Measurements from ENCODE around the gene ZNF516. TPM values are rescaled to one million over a fixed set of nuclear protein-coding genes. Genes with fewer than 3 reads are reported as not detected.
A peak's percentile ranks its signal among the peaks of the same experiment; 100 is the strongest.

The ZNF516 gene
- total and polyA plus RNA-seq, 2 experiments from 2014 or later: 18.2 to 29.2 TPM

DNA sequence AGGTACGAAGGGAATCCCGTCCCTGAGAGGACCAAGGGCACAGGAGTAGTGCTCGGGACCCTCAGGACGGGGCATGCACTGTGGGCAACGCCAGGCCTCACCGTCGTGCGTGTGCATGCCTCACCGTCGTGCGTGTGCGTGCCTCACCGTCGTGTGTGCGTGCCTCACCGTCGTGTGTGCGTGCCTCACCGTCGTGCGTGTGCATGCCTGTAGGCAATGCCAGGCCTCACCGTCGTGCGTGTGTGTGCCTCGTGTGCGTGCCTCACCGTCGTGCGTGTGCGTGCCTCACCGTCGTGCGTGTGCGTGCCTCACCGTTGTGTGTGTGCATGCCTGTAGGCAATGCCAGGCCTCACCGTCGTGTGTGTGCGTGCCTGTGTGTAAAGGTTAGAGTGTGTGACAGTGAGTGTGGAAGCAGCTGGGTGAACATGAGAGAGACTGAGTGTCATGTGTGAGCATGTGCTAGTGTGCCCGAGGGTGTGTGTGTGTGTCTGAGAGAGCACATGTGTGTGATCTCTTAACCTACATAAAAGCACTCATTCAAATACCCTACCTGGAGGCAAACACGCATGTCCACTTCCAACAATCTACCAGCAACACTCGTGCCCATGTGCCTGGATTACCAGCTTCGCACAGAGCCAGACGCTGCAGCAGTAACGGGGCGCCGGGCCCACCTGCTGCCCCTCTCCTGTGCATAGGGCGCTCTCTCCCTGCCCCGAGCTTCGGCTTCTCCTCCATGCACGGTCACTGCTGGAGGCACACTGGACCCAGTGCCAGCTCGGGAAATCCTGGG is 36.3 kb downstream of the ZNF516 start:
- Histone ChIP-seq H2AFZ (no peak overlapping the region), H3K79me2 (peaks cover 99% of the 10 kb centered on the region), H3K27ac (peak overlapping the region; percentile 77), H3K9me3 (ENCODE audit: low read depth) (no peaks in the 10 kb centered on the region), H3K27me3 (no peaks in the 10 kb centered on the region), H4K20me1 (ENCODE audit: insufficient read depth, poor library complexity, severe bottlenecking) (peaks cover 87% of the 10 kb centered on the region), H3K36me3 (replicated peaks; ENCODE audit: insufficient read depth, low read depth) (no peaks in the 10 kb centered on the region), H3K4me3 (no peak overlapping the region), H3K9me2 (replicated peaks; ENCODE audit: insufficient read depth) (no peaks in the 10 kb centered on the region), H3K4me2 (no peak overlapping the region), H3K4me1 (ENCODE audit: insufficient read depth) (peaks cover 40% of the 10 kb centered on the region)
- 97% methylated on average over 46 of the region's 51 CpGs for WGBS (ENCODE audit: low lambda C conversion rate, missing lambda C conversion rate)
- no peak for DNase-seq (ENCODE audit: low spot score)
- TF ChIP-seq, protein P1, sequence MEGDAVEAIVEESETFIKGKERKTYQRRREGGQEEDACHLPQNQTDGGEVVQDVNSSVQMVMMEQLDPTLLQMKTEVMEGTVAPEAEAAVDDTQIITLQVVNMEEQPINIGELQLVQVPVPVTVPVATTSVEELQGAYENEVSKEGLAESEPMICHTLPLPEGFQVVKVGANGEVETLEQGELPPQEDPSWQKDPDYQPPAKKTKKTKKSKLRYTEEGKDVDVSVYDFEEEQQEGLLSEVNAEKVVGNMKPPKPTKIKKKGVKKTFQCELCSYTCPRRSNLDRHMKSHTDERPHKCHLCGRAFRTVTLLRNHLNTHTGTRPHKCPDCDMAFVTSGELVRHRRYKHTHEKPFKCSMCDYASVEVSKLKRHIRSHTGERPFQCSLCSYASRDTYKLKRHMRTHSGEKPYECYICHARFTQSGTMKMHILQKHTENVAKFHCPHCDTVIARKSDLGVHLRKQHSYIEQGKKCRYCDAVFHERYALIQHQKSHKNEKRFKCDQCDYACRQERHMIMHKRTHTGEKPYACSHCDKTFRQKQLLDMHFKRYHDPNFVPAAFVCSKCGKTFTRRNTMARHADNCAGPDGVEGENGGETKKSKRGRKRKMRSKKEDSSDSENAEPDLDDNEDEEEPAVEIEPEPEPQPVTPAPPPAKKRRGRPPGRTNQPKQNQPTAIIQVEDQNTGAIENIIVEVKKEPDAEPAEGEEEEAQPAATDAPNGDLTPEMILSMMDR (IDR thresholded peaks at IDR 0.05; ENCODE audit: poor library complexity): no peak
- TF ChIP-seq EZH2phosphoT487 (IDR thresholded peaks at IDR 0.05; ENCODE audit: low read depth, severe bottlenecking, unreplicated experiment) (no peak), EZH2 (IDR thresholded peaks at IDR 0.05; ENCODE audit: borderline replicate concordance) (no peak)

DNA sequence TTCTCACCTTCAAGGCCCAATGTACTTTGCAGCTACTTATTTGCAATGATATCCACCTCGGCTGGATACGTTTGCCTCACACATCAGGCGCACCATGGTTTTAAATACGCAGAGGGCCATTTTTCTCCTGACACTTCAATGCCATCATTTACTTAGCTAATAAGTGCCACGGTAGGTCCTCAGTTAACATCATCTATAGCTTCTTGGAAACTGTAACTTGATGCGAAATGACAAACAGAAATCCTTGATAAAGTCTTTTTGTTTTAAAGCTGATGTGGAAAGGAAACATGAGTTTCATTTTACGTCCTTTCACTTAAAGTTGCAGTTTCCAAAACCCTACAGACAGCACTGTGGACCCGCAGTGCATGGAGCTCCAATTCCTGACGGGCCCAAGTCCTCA is 37.1 kb downstream of the ZNF516 start:
- Histone ChIP-seq H3K4me2 (no peak overlapping the region), H3K9me2 (replicated peaks; ENCODE audit: insufficient read depth) (no peaks in the 10 kb centered on the region), H3K4me3 (no peak overlapping the region), H3K27ac (no peak overlapping the region), H3K36me3 (replicated peaks; ENCODE audit: insufficient read depth, low read depth) (no peaks in the 10 kb centered on the region), H3K9me3 (ENCODE audit: low read depth) (no peaks in the 10 kb centered on the region), H3K27me3 (no peaks in the 10 kb centered on the region), H4K20me1 (ENCODE audit: insufficient read depth, poor library complexity, severe bottlenecking) (peaks cover 85% of the 10 kb centered on the region), H3K4me1 (ENCODE audit: insufficient read depth) (peaks cover 48% of the 10 kb centered on the region), H2AFZ (no peak overlapping the region), H3K79me2 (peaks cover 99% of the 10 kb centered on the region)
- TF ChIP-seq EZH2phosphoT487 (IDR thresholded peaks at IDR 0.05; ENCODE audit: low read depth, severe bottlenecking, unreplicated experiment): no peak
- no peak for TF ChIP-seq EZH2 (IDR thresholded peaks at IDR 0.05; ENCODE audit: borderline replicate concordance)
- TF ChIP-seq, protein P1 (IDR thresholded peaks at IDR 0.05; ENCODE audit: poor library complexity): no peak
- WGBS (ENCODE audit: low lambda C conversion rate, missing lambda C conversion rate): 75% methylated on average over 9 of the region's 9 CpGs
- no peak for DNase-seq (ENCODE audit: low spot score)

DNA sequence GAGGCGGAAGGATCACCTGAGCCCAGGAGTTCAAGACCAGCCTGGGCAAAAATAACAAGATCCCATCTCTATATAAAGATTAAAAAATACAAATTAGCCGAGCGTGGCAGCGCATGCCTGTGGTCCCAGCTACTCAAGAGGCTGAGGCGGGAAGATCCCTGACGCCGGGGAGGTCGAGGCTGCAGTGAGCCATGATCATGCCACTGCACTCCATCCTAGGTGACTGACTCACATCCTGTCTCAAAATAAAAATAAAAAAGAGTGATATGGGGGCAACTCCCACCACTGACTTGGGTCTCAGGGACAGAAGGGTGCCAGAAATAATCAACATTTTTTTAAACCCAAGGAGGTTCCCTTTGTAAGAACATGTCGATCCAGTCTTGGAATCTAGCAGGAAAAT is 37.6 kb downstream of the ZNF516 start:
- no peak overlapping the region for H3K4me2 ChIP-seq
- no peaks in the 10 kb centered on the region for H3K27me3 ChIP-seq
- H4K20me1 ChIP-seq (ENCODE audit: insufficient read depth, poor library complexity, severe bottlenecking): peaks cover 85% of the 10 kb centered on the region
- peaks cover 99% of the 10 kb centered on the region for H3K79me2 ChIP-seq
- no peak overlapping the region for H3K4me3 ChIP-seq
- H2AFZ ChIP-seq: no peak overlapping the region
- 90% methylated on average over 9 of the region's 9 CpGs for WGBS (ENCODE audit: low lambda C conversion rate, missing lambda C conversion rate)
- no peak overlapping the region for H3K27ac ChIP-seq
- no peaks in the 10 kb centered on the region for H3K9me3 ChIP-seq (ENCODE audit: low read depth)
- no peaks in the 10 kb centered on the region for H3K36me3 ChIP-seq (replicated peaks; ENCODE audit: insufficient read depth, low read depth)
- TF ChIP-seq, protein P1 (IDR thresholded peaks at IDR 0.05; ENCODE audit: poor library complexity): no peak
- TF ChIP-seq EZH2 (IDR thresholded peaks at IDR 0.05; ENCODE audit: borderline replicate concordance) (no peak), EZH2phosphoT487 (IDR thresholded peaks at IDR 0.05; ENCODE audit: low read depth, severe bottlenecking, unreplicated experiment) (no peak)
- no peaks in the 10 kb centered on the region for H3K9me2 ChIP-seq (replicated peaks; ENCODE audit: insufficient read depth)
- no peak for DNase-seq (ENCODE audit: low spot score)
- H3K4me1 ChIP-seq (ENCODE audit: insufficient read depth): peaks cover 53% of the 10 kb centered on the region

Data from hepatocyte (in vitro differentiated cells).